WERI-Rb-1 (cell line): ENCODE results near the gene CEP43.

Source experiments
- DNase-seq: peaks from one replicate; pipeline ENCODE4 v3.0.0-alpha.2; 2020
- H3K27ac ChIP-seq: fragments of 250-450 bp; sonication (Bioruptor Pico); 2 replicates; pipeline ENCODE4 v1.5.1; 2020; ENCODE audit warnings: mild to moderate bottlenecking, moderate library complexity
- H3K27me3 ChIP-seq: fragments of 250-450 bp; sonication (Bioruptor Pico); 2 replicates; pipeline ENCODE4 v1.5.1; 2021; ENCODE audit warnings: mild to moderate bottlenecking, low read depth, moderate library complexity; ENCODE audit not compliant: insufficient read depth, severe bottlenecking
- H3K36me3 ChIP-seq: fragments of 250-450 bp; sonication (Bioruptor Pico); 2 replicates; pipeline ENCODE4 v1.5.1; 2020; ENCODE audit warnings: mild to moderate bottlenecking, moderate library complexity
- H3K4me3 ChIP-seq: 2 replicates; pipeline ENCODE4 v1.5.1; 2011; ENCODE audit warnings: low read depth, mild to moderate bottlenecking, control low read depth, low read length
- H3K9me3 ChIP-seq: fragments of 250-450 bp; sonication (Bioruptor Pico); 2 replicates; pipeline ENCODE4 v1.5.1; 2021; ENCODE audit warnings: mild to moderate bottlenecking, moderate library complexity; ENCODE audit not compliant: severe bottlenecking
- CTCF ChIP-seq: IDR thresholded peaks from 2 replicates; pipeline ENCODE4 v1.5.1; 2011; ENCODE audit warnings: low read depth, mild to moderate bottlenecking, control low read depth, inconsistent platforms, low read length

CEP43 gene

GRCh38 chr6:167007985-167008384 is 8.8 kb downstream of the CEP43 start:
- no peak for DNase-seq
- Histone ChIP-seq H3K27me3 (no peaks in the 10 kb centered on the region), H3K9me3 (no peaks in the 10 kb centered on the region), H3K36me3 (peaks cover 82% of the 10 kb centered on the region), H3K4me3 (no peak overlapping the region), H3K27ac (no peak overlapping the region)
- TF ChIP-seq CTCF: no peak

GRCh38 chr6:167013067-167013466 is 13.9 kb downstream of the CEP43 start:
- no peak for TF ChIP-seq CTCF
- H3K36me3 ChIP-seq: peaks cover 69% of the 10 kb centered on the region
- no peak overlapping the region for H3K4me3 ChIP-seq
- H3K27ac ChIP-seq: no peak overlapping the region
- H3K9me3 ChIP-seq: no peaks in the 10 kb centered on the region
- DNase-seq: no peak
- no peaks in the 10 kb centered on the region for H3K27me3 ChIP-seq

GRCh38 chr6:167013946-167014345 is 14.7 kb downstream of the CEP43 start:
- Histone ChIP-seq H3K27ac (no peak overlapping the region), H3K36me3 (peaks cover 67% of the 10 kb centered on the region), H3K27me3 (no peaks in the 10 kb centered on the region), H3K9me3 (no peaks in the 10 kb centered on the region), H3K4me3 (no peak overlapping the region)
- DNase-seq: no peak
- TF ChIP-seq CTCF: no peak

- H3K36me3 ChIP-seq: peaks cover 69% of the 10 kb centered on the region
- TF ChIP-seq CTCF: no peak
- H3K4me3 ChIP-seq: no peak overlapping the region
- no peak overlapping the region for H3K27ac ChIP-seq
- no peaks in the 10 kb centered on the region for H3K27me3 ChIP-seq
- no peak for DNase-seq
- no peaks in the 10 kb centered on the region for H3K9me3 ChIP-seq
These were observed 16.1 kb downstream of the CEP43 start for GRCh38 chr6:167015302-167015701.

- Histone ChIP-seq H3K27me3 (no peaks in the 10 kb centered on the region), H3K4me3 (no peak overlapping the region), H3K36me3 (peaks cover 49% of the 10 kb centered on the region), H3K27ac (no peak overlapping the region), H3K9me3 (no peaks in the 10 kb centered on the region)
- TF ChIP-seq CTCF: no peak
- no peak for DNase-seq
These were observed 21.0 kb downstream of the CEP43 start for GRCh38 chr6:167020206-167020605.

GRCh38 chr6:167027308-167027707 is 28.1 kb downstream of the CEP43 start:
- Histone ChIP-seq H3K27ac (no peak overlapping the region), H3K36me3 (peaks cover 50% of the 10 kb centered on the region), H3K4me3 (no peak overlapping the region), H3K27me3 (no peaks in the 10 kb centered on the region), H3K9me3 (no peaks in the 10 kb centered on the region)
- no peak for TF ChIP-seq CTCF
- DNase-seq: no peak
